MM.1S (cell line): ENCODE measurements around the gene MPRIP.

ENCODE experiments used
- DNase-seq: peaks from one replicate; pipeline ENCODE4 v3.0.0-alpha.2; 2015
- H2AFZ ChIP-seq: fragments of 300-600 bp; sonication (generic); 2 replicates; pipeline ENCODE4 v1.6.0; 2016; ENCODE audit warnings: antibody characterized with exemption, low read length
- H3F3A ChIP-seq: fragments of 300-600 bp; sonication (generic); 2 replicates; pipeline ENCODE4 v1.6.1; 2016; ENCODE audit warnings: mild to moderate bottlenecking, antibody characterized with exemption, low read length, moderate library complexity, mixed read lengths; ENCODE audit not compliant: insufficient read depth
- H3K27ac ChIP-seq: fragments of 300-600 bp; sonication (generic); 2 replicates; pipeline ENCODE4 v1.5.1; 2016; ENCODE audit warnings: mild to moderate bottlenecking, low read length
- H3K27me3 ChIP-seq: fragments of 300-600 bp; sonication (generic); replicated peaks from 2 replicates; pipeline ENCODE4 v1.6.0; 2016; ENCODE audit warnings: low read length; ENCODE audit not compliant: insufficient read depth
- H3K36me3 ChIP-seq: fragments of 300-600 bp; sonication (generic); replicated peaks from 2 replicates; pipeline ENCODE4 v1.6.1; 2016; ENCODE audit warnings: mild to moderate bottlenecking, low read length, mixed read lengths; ENCODE audit not compliant: insufficient read depth
- H3K4me1 ChIP-seq: fragments of 300-600 bp; sonication (generic); 2 replicates; pipeline ENCODE4 v1.6.1; 2016; ENCODE audit warnings: low read length, mixed read lengths
- H3K4me2 ChIP-seq: fragments of 300-600 bp; sonication (generic); 2 replicates; pipeline ENCODE4 v1.6.0; 2016; ENCODE audit warnings: low read depth, low read length
- H3K4me3 ChIP-seq: fragments of 300-600 bp; sonication (generic); 2 replicates; pipeline ENCODE4 v1.5.1; 2016; ENCODE audit warnings: low read length, mixed read lengths
- H3K79me2 ChIP-seq: fragments of 300-600 bp; sonication (generic); 2 replicates; pipeline ENCODE4 v1.6.1; 2016; ENCODE audit warnings: mixed run types, low read length, mixed read lengths
- H3K9ac ChIP-seq: fragments of 300-600 bp; sonication (generic); 2 replicates; pipeline ENCODE4 v1.6.1; 2016; ENCODE audit warnings: low read length, mixed read lengths
- H3K9me2 ChIP-seq: fragments of 300-600 bp; sonication (generic); replicated peaks from 2 replicates; pipeline ENCODE4 v1.6.1; 2016; ENCODE audit warnings: mild to moderate bottlenecking, low read length, mixed read lengths; ENCODE audit not compliant: insufficient read depth
- H3K9me3 ChIP-seq: fragments of 300-600 bp; sonication (generic); replicated peaks from 2 replicates; pipeline ENCODE4 v1.6.1; 2016; ENCODE audit warnings: mild to moderate bottlenecking, low read length, mixed read lengths; ENCODE audit not compliant: insufficient read depth
- H4K20me1 ChIP-seq: fragments of 300-600 bp; sonication (generic); 2 replicates; pipeline ENCODE4 v1.6.1; 2016; ENCODE audit warnings: mild to moderate bottlenecking, low read length, moderate library complexity, mixed read lengths; ENCODE audit not compliant: insufficient read depth
- EZH2 ChIP-seq: fragments of 300-600 bp; sonication (generic); optimal IDR thresholded peaks from 2 replicates; pipeline ENCODE3; 2017; ENCODE audit warnings: low read depth, mild to moderate bottlenecking, antibody characterized with exemption, low read length, mixed read lengths
- EZH2phosphoT487 ChIP-seq: fragments of 300-600 bp; sonication (generic); IDR thresholded peaks from 2 replicates; pipeline ENCODE4 v1.6.1; 2018; ENCODE audit warnings: antibody characterized with exemption, low read length
- TF ChIP-seq, protein P1 (sequence below): fragments of 300-600 bp; sonication (generic); IDR thresholded peaks from 2 replicates; pipeline ENCODE4 v1.5.1; 2016; ENCODE audit warnings: antibody characterized with exemption, low read length, mixed read lengths

MPRIP gene

DNA sequence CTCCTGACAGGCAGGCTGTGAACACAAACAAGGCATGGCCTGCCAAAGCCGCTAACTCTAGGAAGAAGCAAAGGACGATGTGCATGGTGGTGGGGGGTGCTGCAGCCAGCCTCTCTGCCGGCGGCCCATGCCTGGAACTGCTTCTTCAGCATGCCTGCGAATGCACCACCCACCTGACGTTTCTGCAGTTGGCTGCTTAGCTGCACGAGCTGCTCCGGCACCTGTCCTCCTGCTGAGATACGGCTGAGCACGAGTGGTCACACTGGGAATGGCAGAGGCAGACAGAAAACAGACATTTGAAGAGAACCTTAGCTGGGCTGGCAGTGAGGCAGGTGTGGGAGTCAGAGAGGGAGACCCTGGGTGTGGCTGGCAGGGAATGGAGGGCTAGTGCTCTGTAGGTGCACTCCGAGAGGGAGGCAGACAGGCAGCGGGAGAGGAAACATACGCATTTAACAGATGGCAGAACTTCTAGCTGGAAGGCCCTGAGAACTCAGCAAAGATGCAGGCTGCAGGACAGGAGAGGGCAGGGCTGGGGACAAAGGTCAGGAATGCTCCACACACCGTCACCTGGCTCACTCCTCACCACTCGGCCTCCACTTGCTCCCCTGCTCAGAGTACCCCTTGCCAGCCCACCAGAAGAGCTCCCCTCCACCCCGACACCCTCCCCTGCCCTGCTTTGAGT is 189.5 kb downstream of the MPRIP start:
- no peak overlapping the region for H3K27ac ChIP-seq
- no peaks in the 10 kb centered on the region for H3K9me2 ChIP-seq
- no peak overlapping the region for H3K4me3 ChIP-seq
- peaks cover 68% of the 10 kb centered on the region for H3K79me2 ChIP-seq
- H3K4me1 ChIP-seq = peaks cover 6% of the 10 kb centered on the region
- no peak for DNase-seq
- H3K27me3 ChIP-seq = no peaks in the 10 kb centered on the region
- H3K9me3 ChIP-seq = no peaks in the 10 kb centered on the region
- no peak overlapping the region for H3K9ac ChIP-seq
- peaks cover under 1% of the 10 kb centered on the region for H3K36me3 ChIP-seq
- no peak overlapping the region for H2AFZ ChIP-seq
- no peaks in the 10 kb centered on the region for H4K20me1 ChIP-seq
- H3K4me2 ChIP-seq = no peak overlapping the region
- H3F3A ChIP-seq = no peaks in the 10 kb centered on the region
- no peak for TF ChIP-seq EZH2
- no peak for TF ChIP-seq EZH2phosphoT487
- TF ChIP-seq, protein P1, sequence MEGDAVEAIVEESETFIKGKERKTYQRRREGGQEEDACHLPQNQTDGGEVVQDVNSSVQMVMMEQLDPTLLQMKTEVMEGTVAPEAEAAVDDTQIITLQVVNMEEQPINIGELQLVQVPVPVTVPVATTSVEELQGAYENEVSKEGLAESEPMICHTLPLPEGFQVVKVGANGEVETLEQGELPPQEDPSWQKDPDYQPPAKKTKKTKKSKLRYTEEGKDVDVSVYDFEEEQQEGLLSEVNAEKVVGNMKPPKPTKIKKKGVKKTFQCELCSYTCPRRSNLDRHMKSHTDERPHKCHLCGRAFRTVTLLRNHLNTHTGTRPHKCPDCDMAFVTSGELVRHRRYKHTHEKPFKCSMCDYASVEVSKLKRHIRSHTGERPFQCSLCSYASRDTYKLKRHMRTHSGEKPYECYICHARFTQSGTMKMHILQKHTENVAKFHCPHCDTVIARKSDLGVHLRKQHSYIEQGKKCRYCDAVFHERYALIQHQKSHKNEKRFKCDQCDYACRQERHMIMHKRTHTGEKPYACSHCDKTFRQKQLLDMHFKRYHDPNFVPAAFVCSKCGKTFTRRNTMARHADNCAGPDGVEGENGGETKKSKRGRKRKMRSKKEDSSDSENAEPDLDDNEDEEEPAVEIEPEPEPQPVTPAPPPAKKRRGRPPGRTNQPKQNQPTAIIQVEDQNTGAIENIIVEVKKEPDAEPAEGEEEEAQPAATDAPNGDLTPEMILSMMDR = no peak

DNA sequence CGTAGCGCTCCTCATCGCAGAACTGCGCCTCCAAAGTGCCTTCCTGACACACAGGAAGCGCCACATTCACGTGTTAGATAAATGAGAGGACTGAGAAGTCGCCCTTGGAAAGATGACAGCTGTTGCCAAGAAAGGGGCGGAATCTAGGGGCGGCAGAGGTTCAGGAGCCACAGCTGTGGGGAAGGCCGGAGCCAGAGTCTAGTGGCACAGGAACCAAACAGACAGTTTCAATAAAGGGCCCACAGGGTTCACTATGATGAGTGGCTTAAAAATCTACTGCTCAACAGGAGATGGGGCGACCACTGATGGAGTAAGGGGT is 190.0 kb downstream of the MPRIP start:
- Histone ChIP-seq H3K27ac (no peak overlapping the region), H3K36me3 (no peaks in the 10 kb centered on the region; the same call in 1 of the 2 replicates), H4K20me1 (no peaks in the 10 kb centered on the region), H3K9me2 (no peaks in the 10 kb centered on the region), H2AFZ (no peak overlapping the region), H3K4me2 (no peak overlapping the region), H3K9ac (no peak overlapping the region), H3K4me1 (peaks cover 6% of the 10 kb centered on the region), H3F3A (no peaks in the 10 kb centered on the region), H3K4me3 (no peak overlapping the region), H3K27me3 (no peaks in the 10 kb centered on the region), H3K9me3 (no peaks in the 10 kb centered on the region), H3K79me2 (peaks cover 72% of the 10 kb centered on the region)
- TF ChIP-seq, protein P1 = no peak
- TF ChIP-seq EZH2 (no peak), EZH2phosphoT487 (no peak)
- no peak for DNase-seq

DNA sequence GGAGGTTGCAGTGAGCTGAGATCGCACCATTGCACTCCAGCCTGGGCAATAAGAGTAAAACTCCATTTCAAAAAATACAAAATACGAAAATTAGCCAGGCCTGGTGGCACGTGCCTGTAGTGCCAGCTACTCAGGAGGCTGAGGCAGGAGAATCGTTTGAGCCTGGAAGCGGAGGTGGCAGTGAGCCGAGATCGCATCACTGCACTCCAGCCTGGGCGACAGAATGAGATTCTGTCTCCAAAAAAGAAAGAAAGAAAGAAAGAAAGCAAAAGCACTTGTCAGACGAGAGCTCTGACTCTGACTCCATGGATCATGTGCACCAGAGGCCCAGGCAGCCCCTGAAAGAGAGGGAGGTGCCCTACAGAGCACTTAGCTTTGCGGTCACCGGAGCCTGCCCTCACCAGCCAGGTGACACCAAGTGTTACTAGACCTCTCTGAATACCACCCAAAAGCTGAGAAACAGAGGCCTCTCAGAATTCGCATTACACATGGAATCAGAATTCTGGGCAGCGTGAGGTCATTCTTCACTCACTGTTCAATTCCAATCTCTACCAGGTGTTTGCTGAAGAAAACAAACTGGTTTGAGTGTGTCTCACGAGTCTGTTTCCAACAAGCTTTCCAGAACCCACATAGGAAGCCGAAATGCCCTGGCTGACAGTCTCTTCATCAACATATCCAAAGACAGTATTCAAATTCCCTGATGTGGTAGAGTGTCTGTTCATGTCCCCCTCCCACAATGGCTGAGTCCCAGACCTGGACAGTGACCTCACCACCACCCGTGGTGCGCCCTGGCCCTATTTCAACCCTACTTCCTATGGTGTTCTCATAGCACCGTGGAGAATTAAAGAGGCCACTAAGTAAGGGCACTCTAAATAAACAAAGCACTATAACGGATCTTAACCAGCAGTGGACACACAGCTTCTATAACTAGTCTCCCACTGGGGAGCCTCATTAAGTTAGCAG is 193.2 kb downstream of the MPRIP start:
- TF ChIP-seq EZH2phosphoT487 = no peak
- Histone ChIP-seq H3K36me3 (no peaks in the 10 kb centered on the region; the same call in 1 of the 2 replicates), H3K79me2 (peaks cover 54% of the 10 kb centered on the region), H3K4me2 (peak overlapping the region; percentile 95), H3K4me3 (peak overlapping the region; percentile 93), H3K9me3 (no peaks in the 10 kb centered on the region), H3K9ac (peak overlapping the region; percentile 98; the same call in 1 of the 2 replicates), H4K20me1 (no peaks in the 10 kb centered on the region), H3K27me3 (no peaks in the 10 kb centered on the region), H3K4me1 (peaks cover 23% of the 10 kb centered on the region), H3K9me2 (no peaks in the 10 kb centered on the region), H3K27ac (no peak overlapping the region), H2AFZ (no peak overlapping the region), H3F3A (peaks cover 18% of the 10 kb centered on the region)
- DNase-seq = no peak
